Stimulated activated CD4-positive, alpha-beta T cell treated with anti-CD3 and anti-CD28 coated beads, Interleukin-2, amount 100 ng/mL, for 4 hours (primary cell): ENCODE measurements around the gene ABCD3.
"Not testable (repeated sequence)": the region's sequence is repeated elsewhere in the genome, so short reads cannot be mapped to it uniquely, and the experiment has no call there.

Experiments
- DNase-seq: peaks from one replicate; pipeline ENCODE4 v3.0.0-alpha.2; 2020; ENCODE audit warnings: low read depth

ABCD3 gene

DNA sequence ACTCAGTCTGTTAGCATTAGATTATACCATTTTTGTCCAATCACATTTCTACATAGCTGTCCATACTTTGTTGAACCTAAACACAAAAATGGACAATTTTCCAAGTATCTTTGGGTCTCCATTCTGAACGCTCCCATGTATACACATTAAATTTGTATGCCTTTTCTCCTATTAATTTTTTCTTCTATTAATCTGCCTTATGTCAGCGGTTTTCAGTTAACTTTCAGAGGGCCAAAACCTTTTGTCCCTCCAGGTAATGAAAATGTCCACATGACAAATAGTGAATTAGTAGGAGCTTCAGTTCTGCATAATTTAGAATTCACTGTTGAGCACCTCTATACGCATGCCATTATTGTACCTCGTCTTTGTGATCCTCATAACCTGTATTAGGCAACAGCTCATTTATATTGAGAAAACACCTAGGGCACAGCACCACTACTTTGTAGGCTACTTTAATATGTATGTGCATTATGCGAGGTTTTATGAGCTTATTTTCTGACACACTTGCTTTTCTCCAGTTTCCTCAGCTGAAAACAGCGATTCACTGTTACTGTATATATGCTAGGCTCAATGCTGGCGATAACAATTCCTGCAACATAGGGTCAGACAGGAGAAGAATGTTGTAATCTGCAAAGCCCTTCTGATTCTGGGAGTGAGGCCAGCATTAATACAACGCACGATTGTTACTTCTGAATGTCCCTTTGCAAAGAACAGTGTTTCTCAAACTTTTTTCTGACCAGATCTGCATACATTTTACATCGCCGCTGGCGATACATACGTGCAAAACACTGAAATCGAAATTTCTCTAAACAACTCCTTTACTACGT lies 1.1 kb upstream of the ABCD3 start:
- no peak for DNase-seq

DNA sequence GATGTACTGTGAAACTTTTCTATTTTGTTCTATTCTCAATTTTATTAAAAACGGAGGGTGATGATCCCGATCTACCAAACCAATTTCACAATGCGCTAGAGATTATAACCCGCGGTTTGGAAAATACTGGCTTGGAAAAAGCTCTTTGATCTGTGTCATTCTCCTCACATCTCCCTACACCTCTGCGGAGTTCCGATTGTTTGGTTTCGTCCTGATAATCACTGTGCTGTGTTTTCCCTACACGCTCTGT lies 536 bp upstream of the ABCD3 start:
- DNase-seq, result no peak

DNA sequence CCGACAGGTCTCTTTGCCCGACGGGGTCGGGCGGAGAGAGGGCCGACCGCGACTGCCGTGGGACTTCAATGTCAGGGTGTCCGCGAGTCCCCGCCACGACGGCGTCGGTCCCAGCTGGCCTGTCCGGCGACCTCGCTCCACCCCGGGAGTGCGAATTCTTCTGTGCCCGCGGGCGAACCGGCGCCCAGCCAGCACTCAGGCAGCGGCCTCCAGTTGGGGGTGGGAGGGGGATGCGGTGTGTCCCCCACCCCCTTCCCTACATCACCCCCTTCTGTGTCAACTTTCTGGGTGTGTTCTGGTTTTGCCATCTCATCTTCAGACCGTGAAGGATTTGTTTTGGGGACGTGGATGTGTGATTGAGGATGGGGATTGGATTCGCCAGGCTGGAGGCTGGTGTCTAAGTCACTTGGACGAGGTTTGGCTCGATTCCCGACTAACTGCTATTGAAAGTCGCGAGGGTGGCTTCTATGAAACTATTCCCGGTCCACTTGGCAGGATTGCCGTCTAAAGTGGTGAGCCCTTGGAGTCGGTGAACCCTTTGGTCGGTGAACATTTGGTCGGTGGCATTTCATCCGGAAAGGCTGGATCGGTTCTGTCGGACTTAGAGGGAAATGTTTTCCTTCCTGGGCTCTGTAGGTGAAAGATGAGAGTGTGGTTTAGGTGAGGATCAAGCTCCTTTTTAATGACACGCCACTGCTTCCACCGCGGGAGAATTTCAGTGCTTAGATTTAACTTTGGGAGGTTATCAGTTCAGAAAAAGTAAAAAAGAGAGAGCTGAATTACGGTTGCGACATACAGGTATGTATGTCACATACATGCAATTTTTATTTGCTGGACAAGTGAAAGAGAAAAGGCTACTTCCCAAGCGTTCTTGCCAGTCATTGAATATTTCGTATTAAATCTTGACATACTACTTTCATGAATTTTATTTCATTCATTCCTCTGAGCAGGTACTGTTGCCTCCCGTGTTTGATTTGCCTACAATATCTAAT lies 771 bp downstream of the ABCD3 start:
- peak; percentile 1 for DNase-seq

GRCh38 chr1:94422115-94422820 lies 4.1 kb downstream of the ABCD3 start:
- DNase-seq, result no peak

GRCh38 chr1:94425821-94426484 lies 7.8 kb downstream of the ABCD3 start:
- DNase-seq, result no peak

- DNase-seq, result not testable (repeated sequence)
These were observed 8.3 kb downstream of the ABCD3 start for GRCh38 chr1:94426485-94426870.

GRCh38 chr1:94428441-94428840 lies 10.3 kb downstream of the ABCD3 start:
- DNase-seq, result no peak

DNA sequence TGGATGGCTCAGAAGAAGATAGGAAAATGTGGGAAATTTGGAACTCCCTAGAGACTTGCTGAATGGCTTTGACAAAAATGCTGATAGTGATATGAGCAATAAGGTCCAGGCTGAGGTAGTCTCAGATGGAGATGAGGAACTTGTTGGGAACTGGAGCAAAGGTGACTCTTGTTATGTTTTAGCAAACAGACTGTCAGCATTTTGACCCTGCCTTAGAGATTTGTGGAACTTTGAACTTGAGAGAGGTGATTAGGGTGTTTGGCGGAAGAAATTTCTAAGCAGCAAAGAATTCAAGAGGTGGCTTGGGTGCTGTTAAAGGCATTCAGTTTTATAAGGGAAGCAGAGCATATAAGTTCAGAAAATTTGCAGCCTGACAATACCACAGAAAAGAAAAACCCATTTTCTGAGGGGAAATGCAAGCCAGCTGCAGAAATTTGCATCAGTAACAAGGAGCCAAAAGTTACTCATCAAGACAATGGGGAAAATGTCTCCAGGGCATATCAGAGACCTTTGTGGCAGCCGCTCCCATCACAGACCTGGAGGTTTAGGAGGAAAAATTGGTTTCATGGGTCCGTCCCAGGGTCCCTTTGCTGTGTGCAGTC lies 10.8 kb downstream of the ABCD3 start:
- DNase-seq, result not testable (repeated sequence)

DNA sequence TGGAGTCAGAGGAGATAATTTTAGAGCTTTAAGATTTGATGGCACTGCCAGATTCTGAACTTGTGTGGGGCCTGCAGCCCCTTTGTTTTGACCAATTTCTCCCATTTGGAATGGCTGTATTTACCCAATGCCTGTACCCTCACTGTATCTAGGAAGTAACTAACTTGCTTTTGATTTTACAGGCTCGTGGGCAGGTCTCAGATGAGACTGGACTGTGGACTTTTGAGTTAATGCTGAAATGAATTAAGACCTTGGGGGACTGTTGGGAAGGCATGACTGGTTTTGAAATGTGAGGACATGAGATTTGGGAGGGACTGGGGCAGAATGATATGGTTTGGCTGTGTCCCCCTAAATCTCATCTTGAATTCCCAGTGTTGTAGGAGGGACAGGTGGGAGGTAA lies 11.9 kb downstream of the ABCD3 start:
- not testable (repeated sequence) for DNase-seq

DNA sequence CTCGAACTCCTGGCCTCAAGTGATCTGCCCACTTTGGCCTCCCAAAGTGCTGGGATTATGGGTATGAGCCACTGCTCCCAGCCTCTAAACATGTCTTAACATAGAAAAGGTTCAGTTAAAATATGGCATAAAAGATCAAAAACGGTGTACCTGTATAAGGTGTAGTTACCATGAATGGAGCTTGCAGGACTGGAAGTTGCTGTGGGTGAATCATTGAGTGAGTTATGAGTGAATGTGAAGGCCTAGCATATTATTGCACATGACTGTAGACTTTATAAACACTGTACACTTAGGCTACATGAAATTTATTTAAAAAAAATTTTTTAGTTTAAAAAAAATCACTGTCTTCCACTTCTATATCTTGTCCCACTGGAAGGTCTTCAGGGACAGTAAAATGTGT lies 15.7 kb downstream of the ABCD3 start:
- DNase-seq, result no peak

- no peak for DNase-seq
These were observed 16.3 kb downstream of the ABCD3 start for GRCh38 chr1:94434365-94435045.

GRCh38 chr1:94438692-94439276 lies 20.6 kb downstream of the ABCD3 start:
- no peak for DNase-seq

DNA sequence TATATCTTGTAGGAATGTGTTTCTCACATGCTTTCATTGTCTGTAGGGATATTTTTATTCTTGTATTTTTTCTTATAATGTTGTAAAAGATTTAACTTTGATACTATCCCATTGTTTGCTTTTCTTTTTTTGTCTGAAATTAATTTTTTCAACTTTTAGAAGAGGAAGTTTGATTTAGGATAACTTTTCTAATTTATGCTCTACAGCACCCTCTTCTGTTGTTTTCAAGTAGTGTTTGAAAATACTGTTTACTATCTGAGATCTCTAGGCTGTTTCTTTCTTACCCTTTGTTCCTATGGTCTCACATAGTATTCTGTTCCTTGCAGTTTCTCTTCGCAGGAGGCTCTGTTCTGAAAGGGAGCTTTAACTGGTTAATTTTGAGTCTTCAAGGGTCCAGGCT lies 21.9 kb downstream of the ABCD3 start:
- DNase-seq, result no peak

GRCh38 chr1:94443067-94443466 lies 24.9 kb downstream of the ABCD3 start:
- not testable (repeated sequence) for DNase-seq

GRCh38 chr1:94444819-94445218 lies 26.6 kb downstream of the ABCD3 start:
- not testable (repeated sequence) for DNase-seq

DNA sequence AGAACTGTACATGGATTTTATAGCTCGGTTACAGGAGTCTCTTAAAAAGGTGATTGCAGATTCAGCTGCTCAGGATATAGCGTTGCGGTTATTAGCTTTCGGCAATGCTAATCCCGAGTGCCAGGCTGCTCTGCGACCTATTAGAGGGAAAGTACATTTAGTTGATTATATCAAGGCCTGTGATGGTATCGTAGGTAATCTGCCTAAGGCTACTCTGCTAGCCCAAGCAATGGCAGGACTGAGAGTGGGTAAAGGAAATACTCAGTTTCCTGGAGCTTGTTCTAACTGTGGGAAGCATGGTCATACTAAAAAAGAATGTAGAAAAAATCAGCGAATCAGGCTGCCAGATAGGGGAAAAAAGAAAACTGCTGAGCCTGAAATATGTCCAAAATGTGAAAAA lies 27.5 kb downstream of the ABCD3 start:
- DNase-seq, result not testable (repeated sequence)

DNA sequence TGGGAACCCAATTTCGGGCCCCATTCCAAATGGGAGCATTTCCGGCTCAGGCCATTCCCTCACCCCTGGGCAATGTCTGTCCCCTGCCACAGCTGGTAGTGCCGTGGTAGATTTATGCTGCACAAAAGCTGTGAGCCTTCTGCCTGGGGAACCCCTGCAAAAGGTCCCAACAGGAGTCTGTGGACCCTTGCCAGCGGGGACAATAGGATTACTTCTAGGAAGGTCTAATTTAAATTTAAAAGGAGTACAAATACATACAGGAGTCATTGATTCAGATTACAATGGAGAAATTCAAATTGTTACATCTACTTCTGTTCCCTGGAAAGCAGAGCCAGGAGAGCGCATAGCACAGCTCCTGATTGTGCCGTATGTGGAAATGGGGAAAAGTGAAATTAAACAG lies 28.0 kb downstream of the ABCD3 start:
- not testable (repeated sequence) for DNase-seq

DNA sequence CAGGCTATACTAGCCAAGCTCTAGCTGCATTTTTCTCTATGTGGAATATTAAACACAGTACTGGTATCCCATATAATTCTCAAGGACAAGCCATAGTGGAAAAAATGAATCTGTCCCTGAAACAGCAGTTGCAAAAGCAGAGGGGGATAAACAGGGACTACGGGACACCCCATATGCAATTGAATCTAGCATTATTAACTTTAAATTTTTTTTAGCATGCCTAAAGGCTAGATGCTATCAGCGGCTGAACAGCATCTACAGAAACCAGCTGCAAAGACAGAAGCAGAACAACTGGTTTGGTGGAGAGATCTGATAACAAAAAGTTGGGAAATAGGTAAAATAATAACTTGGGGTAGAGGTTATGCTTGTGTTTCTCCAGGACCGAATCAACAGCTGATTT lies 30.6 kb downstream of the ABCD3 start:
- DNase-seq, result not testable (repeated sequence)

- no peak for DNase-seq
These were observed 38.5 kb downstream of the ABCD3 start for GRCh38 chr1:94456736-94457135.

GRCh38 chr1:94462606-94463005 lies 44.4 kb downstream of the ABCD3 start:
- DNase-seq, result no peak
